PC-9 (cell line): ENCODE measurements around the gene CASP4. TPM values are rescaled to one million over a fixed set of nuclear protein-coding genes. Genes with fewer than 3 reads are reported as not detected.
"Not testable (repeated sequence)": the region's sequence is repeated elsewhere in the genome, so short reads cannot be mapped to it uniquely, and the experiment has no call there.

Experiments
- BruUV-seq: library from RNA; stranded (reverse); fragments of 400-500 nt; replicated peaks from 2 replicates; lab custom pipeline; 2021; lab: Mats Ljungman, UMichigan
- CTCF ChIA-PET: fragments of 300-600 bp; sonication (Branson Sonifier 250); formaldehyde crosslinking; loops from one replicate; lab custom pipeline; 2022; ENCODE audit warnings: antibody characterized with exemption; lab: Charles Lee
- POLR2A ChIA-PET: fragments of 300-600 bp; sonication (Branson Sonifier 250); formaldehyde crosslinking; loops from one replicate; lab custom pipeline; 2022; ENCODE audit warnings: antibody characterized with exemption; ENCODE audit not compliant: unreplicated experiment; lab: Charles Lee
- DNase-seq, 2 experiments: peaks; one replicate each; pipeline versions ENCODE4 v3.0.0 to v3.0.0-alpha.2; 2015 to 2022; ENCODE audit warnings: mixed read lengths in 1 of 2
- H2AFZ ChIP-seq: fragments of 200-600 bp; sonication (generic); 2 replicates; pipeline ENCODE4 v1.8.1; 2017; ENCODE audit warnings: antibody characterized with exemption
- H3F3A ChIP-seq: fragments of 200-600 bp; sonication (generic); 2 replicates; pipeline ENCODE4 v1.8.1; 2017; ENCODE audit warnings: antibody characterized with exemption, mild to moderate bottlenecking, low read depth; ENCODE audit not compliant: insufficient read depth
- H3K27ac ChIP-seq: fragments of 200-600 bp; sonication (generic); 2 replicates; pipeline ENCODE4 v1.6.1; 2016; ENCODE audit warnings: mixed run types
- H3K27me3 ChIP-seq: fragments of 200-600 bp; sonication (generic); 2 replicates; pipeline ENCODE4 v1.6.1; 2016; ENCODE audit warnings: low read depth, mixed run types; ENCODE audit not compliant: insufficient read depth
- H3K36me3 ChIP-seq: fragments of 200-600 bp; sonication (generic); 2 replicates; pipeline ENCODE4 v1.6.1; 2016; ENCODE audit warnings: low read depth, mixed run types
- H3K4me1 ChIP-seq: fragments of 200-600 bp; sonication (generic); replicated peaks from 2 replicates; pipeline ENCODE4 v1.6.1; 2016; ENCODE audit warnings: mixed run types; ENCODE audit not compliant: insufficient read depth
- H3K4me2 ChIP-seq: fragments of 200-600 bp; sonication (generic); 2 replicates; pipeline ENCODE4 v1.6.1; 2017; ENCODE audit warnings: mixed run types
- H3K4me3 ChIP-seq: fragments of 200-600 bp; sonication (generic); 2 replicates; pipeline ENCODE4 v1.6.1; 2016; ENCODE audit warnings: mixed run types
- H3K79me2 ChIP-seq: fragments of 200-600 bp; sonication (generic); 2 replicates; pipeline ENCODE4 v1.6.1; 2017; ENCODE audit warnings: low read depth, mixed run types
- H3K9me2 ChIP-seq: fragments of 200-600 bp; sonication (generic); 2 replicates; pipeline ENCODE4 v1.8.1; 2017; ENCODE audit warnings: mild to moderate bottlenecking; ENCODE audit not compliant: insufficient read depth
- H3K9me3 ChIP-seq: fragments of 200-600 bp; sonication (generic); 2 replicates; pipeline ENCODE4 v1.8.1; 2016; ENCODE audit warnings: low read depth; ENCODE audit not compliant: insufficient read depth
- H4K20me1 ChIP-seq: fragments of 200-600 bp; sonication (generic); 2 replicates; pipeline ENCODE4 v1.8.1; 2017; ENCODE audit not compliant: insufficient read depth
- CTCF ChIP-seq: fragments of 200-600 bp; sonication (generic); conservative IDR thresholded peaks from 2 replicates; pipeline ENCODE4 v1.6.1; 2017; ENCODE audit warnings: mixed run types, antibody characterized with exemption, mild to moderate bottlenecking, moderate library complexity
- EZH2 ChIP-seq: fragments of 200-600 bp; sonication (generic); IDR thresholded peaks from 2 replicates; pipeline ENCODE4 v1.8.0; 2017; ENCODE audit warnings: antibody characterized with exemption, low read depth
- intact Hi-C: fragments of 100-400 bp; cut with micrococcal nuclease; formaldehyde crosslinking; loops from one replicate; pipeline ENCODE4 v1.10.0; 2022; ENCODE audit not compliant: unreplicated experiment
- total RNA-seq: library from RNA; stranded (reverse); gene quantifications from 2 replicates; pipeline ENCODE4 v1.2.3, GENCODE V29; 2021

CASP4 gene
- total RNA-seq, 1 experiment from 2014 or later = 82.2 TPM

- no peaks in the 10 kb centered on the region for H3K4me1 ChIP-seq
- no peak overlapping the region for H3K4me3 ChIP-seq
- intact Hi-C loops = no loop called here
- TF ChIP-seq CTCF (no peak), EZH2 (no peak)
- no peak for DNase-seq
- no peaks in the 10 kb centered on the region for H3K9me2 ChIP-seq
- H3K4me2 ChIP-seq = no peak overlapping the region
- 0 out of 2 replicates have a peak, but pooled peaks cover 6% of the 10 kb centered on the region for H3K9me3 ChIP-seq
- H3K27me3 ChIP-seq = no peaks in the 10 kb centered on the region
- ChIA-PET POLR2A (no interaction called here), CTCF (no interaction called here)
- H2AFZ ChIP-seq = no peak overlapping the region
- no peaks in the 10 kb centered on the region for H4K20me1 ChIP-seq
- H3K27ac ChIP-seq = no peak overlapping the region
- H3K79me2 ChIP-seq = no peaks in the 10 kb centered on the region
- H3K36me3 ChIP-seq = peaks cover 32% of the 10 kb centered on the region
- H3F3A ChIP-seq = no peaks in the 10 kb centered on the region
- no TSS peak for BruUV-seq
Observed at GRCh38 chr11:104944076-104944475, 24.3 kb downstream of the CASP4 start.

- BruUV-seq = no TSS peak
- Histone ChIP-seq H2AFZ (no peak overlapping the region), H3K27me3 (no peaks in the 10 kb centered on the region), H3K4me2 (no peak overlapping the region), H3K36me3 (peaks cover 28% of the 10 kb centered on the region), H4K20me1 (no peaks in the 10 kb centered on the region), H3K4me3 (no peak overlapping the region), H3K9me2 (no peaks in the 10 kb centered on the region), H3K79me2 (no peaks in the 10 kb centered on the region), H3F3A (no peaks in the 10 kb centered on the region), H3K4me1 (no peaks in the 10 kb centered on the region), H3K27ac (no peak overlapping the region), H3K9me3 (0 out of 2 replicates have a peak, but pooled peaks cover 6% of the 10 kb centered on the region)
- POLR2A ChIA-PET = no interaction called here
- DNase-seq = no peak
- intact Hi-C loops = no loop called here
- CTCF ChIA-PET = no interaction called here
- TF ChIP-seq EZH2 = no peak
Observed at GRCh38 chr11:104943561-104943960, 24.8 kb downstream of the CASP4 start.

- no peak for TF ChIP-seq EZH2
- TF ChIP-seq CTCF = no peak
- Histone ChIP-seq H3K36me3 (no peaks in the 10 kb centered on the region), H2AFZ (no peak overlapping the region), H3K79me2 (no peaks in the 10 kb centered on the region), H3K27me3 (no peaks in the 10 kb centered on the region), H3K4me2 (no peak overlapping the region), H3K9me2 (no peaks in the 10 kb centered on the region; the same call in 1 of the 2 replicates), H3K4me3 (no peak overlapping the region), H3K4me1 (no peaks in the 10 kb centered on the region), H3F3A (no peaks in the 10 kb centered on the region), H3K27ac (no peak overlapping the region), H3K9me3 (no peaks in the 10 kb centered on the region), H4K20me1 (no peaks in the 10 kb centered on the region)
- ChIA-PET CTCF (no interaction called here), POLR2A (interaction anchor here (0.6 kb wide), 1 partner anchor 260 kb away, joined by 5 read pairs; no protein-coding TSS in a partner anchor)
- BruUV-seq = no TSS peak
- intact Hi-C loops = no loop called here
- no peak for DNase-seq
Observed at GRCh38 chr11:104934594-104934993, 33.8 kb downstream of the CASP4 start.

- DNase-seq, BruUV-seq, intact Hi-C loops, H3K9me2 ChIP-seq, H4K20me1 ChIP-seq, H3K27ac ChIP-seq, H3K4me1 ChIP-seq, CTCF ChIA-PET, H2AFZ ChIP-seq, H3K4me2 ChIP-seq, H3K4me3 ChIP-seq, H3K36me3 ChIP-seq, H3F3A ChIP-seq, H3K9me3 ChIP-seq, H3K79me2 ChIP-seq, H3K27me3 ChIP-seq: not testable (repeated sequence)
- POLR2A ChIA-PET = interaction anchor here (0.6 kb wide), 1 partner anchor 260 kb away, joined by 5 read pairs; no protein-coding TSS in a partner anchor
Observed at GRCh38 chr11:104934073-104934472, 34.3 kb downstream of the CASP4 start.
